ENCODE data around the gene TLE2. TPM values are rescaled to one million over a fixed set of nuclear protein-coding genes. Genes with fewer than 3 reads are reported as not detected.
"Not testable (repeated sequence)": the region's sequence is repeated elsewhere in the genome, so short reads cannot be mapped to it uniquely, and the experiment has no call there.

TLE2 gene
- total and polyA plus RNA-seq, 2 donors from 2014 or later, result 28.2 to 76.6 TPM

DNA sequence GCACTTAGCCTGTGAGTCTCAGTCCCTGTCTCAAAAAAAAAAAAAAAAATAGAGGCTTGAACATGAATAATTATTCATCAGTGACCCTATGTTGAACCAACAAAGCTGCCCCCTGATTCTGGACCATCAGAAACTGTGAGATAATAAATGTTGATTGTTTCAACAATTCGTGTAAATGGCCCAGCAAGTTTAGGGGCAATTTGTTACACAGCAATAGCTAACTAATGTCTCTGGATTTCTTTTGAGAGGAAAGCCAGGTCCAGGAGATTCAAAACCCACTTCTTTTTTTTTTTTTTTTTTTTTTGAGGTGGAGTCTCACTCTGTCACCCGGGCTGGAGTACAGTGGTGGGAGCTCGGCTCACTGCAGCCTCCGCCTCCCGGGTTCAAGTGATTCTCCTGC, 64.2 kb downstream of the TLE2 start:
- Histone ChIP-seq H3K4me1 (ENCODE audit: control insufficient read depth in 2 of 3, insufficient read depth in 2 of 3, low read depth in 1 of 3, low read length in 3 of 3) (peaks cover 0 to 5% (median 0%) of the 10 kb centered on the region in 3 donors), H3K27ac (ENCODE audit: low read depth in 2 of 2, low read length in 2 of 2) (no peak overlapping the region), H3K9ac (ENCODE audit: low read length in 3 of 3) (no peak overlapping the region), H3K27me3 (ENCODE audit: control insufficient read depth, insufficient read depth, low read length) (no peaks in the 10 kb centered on the region), H3K9me3 (ENCODE audit: control insufficient read depth in 2 of 3, insufficient read depth in 1 of 3, low read length in 3 of 3) (no peaks in the 10 kb centered on the region), H3K36me3 (ENCODE audit: control insufficient read depth in 2 of 3, insufficient read depth in 3 of 3, low read length in 3 of 3) (no peaks in the 10 kb centered on the region), H3K4me3 (ENCODE audit: low read length in 3 of 3) (no peak overlapping the region)
- no peak for TF ChIP-seq CTCF (IDR thresholded peaks at IDR 0.05; ENCODE audit: borderline replicate concordance, extremely low read depth, insufficient read depth)
- intact Hi-C loops (cut with DNase I), result loop anchor here (10.0 kb wide), 1 partner anchor 140 kb away; no protein-coding TSS in a partner anchor
- DNase-seq (no peak), FAIRE-seq (no peak)

DNA sequence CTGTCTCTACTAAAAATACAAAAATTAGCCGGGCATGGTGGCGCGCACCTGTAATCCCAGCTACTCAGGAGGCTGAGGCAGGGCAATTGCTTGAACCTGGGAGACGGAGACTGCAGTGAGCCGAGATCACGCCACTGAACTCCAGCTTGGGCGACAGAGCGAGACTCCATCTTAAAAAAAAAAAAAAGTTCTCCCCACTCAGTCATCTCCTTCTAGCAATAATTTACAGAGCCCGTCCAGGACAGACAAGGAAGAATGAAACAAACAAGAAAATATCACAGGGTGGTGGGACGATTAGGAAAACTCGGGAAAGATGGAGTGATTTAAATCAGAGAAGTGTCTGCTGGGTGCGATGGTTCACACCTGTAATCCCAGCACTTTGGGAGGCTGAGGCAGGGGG, 65.4 kb downstream of the TLE2 start:
- FAIRE-seq; H3K4me3 ChIP-seq (ENCODE audit: low read length in 3 of 3); H3K9ac ChIP-seq (ENCODE audit: low read length in 3 of 3); H3K4me1 ChIP-seq (ENCODE audit: control insufficient read depth in 2 of 3, insufficient read depth in 2 of 3, low read depth in 1 of 3, low read length in 3 of 3); H3K9me3 ChIP-seq (ENCODE audit: control insufficient read depth in 2 of 3, insufficient read depth in 1 of 3, low read length in 3 of 3); H3K36me3 ChIP-seq (ENCODE audit: control insufficient read depth in 2 of 3, insufficient read depth in 3 of 3, low read length in 3 of 3); H3K27me3 ChIP-seq (ENCODE audit: control insufficient read depth, insufficient read depth, low read length); H3K27ac ChIP-seq (ENCODE audit: low read depth in 2 of 2, low read length in 2 of 2): not testable (repeated sequence)
- peak in 1 of 5 donors; percentile 38 for DNase-seq
- intact Hi-C loops (cut with DNase I), result loop anchor here (10.0 kb wide), 1 partner anchor 141 kb away; no protein-coding TSS in a partner anchor

DNA sequence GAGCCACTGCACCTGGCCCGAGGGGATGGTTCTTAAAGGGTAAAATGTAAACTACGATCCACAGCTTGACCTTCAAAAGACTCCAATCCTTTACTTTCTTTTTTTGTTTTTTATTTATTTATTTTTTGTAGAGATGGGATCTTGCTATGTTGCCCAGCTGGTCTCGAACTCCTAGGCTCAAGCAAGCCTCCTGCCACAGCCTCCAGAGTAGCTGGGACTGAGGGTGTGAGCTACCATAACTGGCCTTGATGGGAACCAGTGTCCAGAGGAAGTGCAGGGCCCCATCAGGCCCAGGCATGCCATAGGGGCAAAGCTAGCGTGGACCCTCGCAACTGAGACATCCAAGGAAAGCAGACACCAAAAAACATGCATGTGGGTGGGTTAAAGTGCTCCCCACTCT, 66.0 kb downstream of the TLE2 start:
- no peaks in the 10 kb centered on the region for H3K4me1 ChIP-seq (ENCODE audit: control insufficient read depth in 2 of 3, insufficient read depth in 2 of 3, low read depth in 1 of 3, low read length in 3 of 3)
- H3K27ac ChIP-seq (ENCODE audit: low read depth in 2 of 2, low read length in 2 of 2), result no peak overlapping the region
- FAIRE-seq (no peak), DNase-seq (no peak)
- no peaks in the 10 kb centered on the region for H3K27me3 ChIP-seq (ENCODE audit: control insufficient read depth, insufficient read depth, low read length)
- no peaks in the 10 kb centered on the region for H3K9me3 ChIP-seq (ENCODE audit: control insufficient read depth in 2 of 3, insufficient read depth in 1 of 3, low read length in 3 of 3)
- TF ChIP-seq CTCF (IDR thresholded peaks at IDR 0.05; ENCODE audit: borderline replicate concordance, extremely low read depth, insufficient read depth), result no peak
- H3K9ac ChIP-seq (ENCODE audit: low read length in 3 of 3), result no peak overlapping the region
- intact Hi-C loops (cut with DNase I), result loop anchor here (10.0 kb wide), 1 partner anchor 142 kb away; no protein-coding TSS in a partner anchor
- no peaks in the 10 kb centered on the region for H3K36me3 ChIP-seq (ENCODE audit: control insufficient read depth in 2 of 3, insufficient read depth in 3 of 3, low read length in 3 of 3)
- H3K4me3 ChIP-seq (ENCODE audit: low read length in 3 of 3), result no peak overlapping the region

DNA sequence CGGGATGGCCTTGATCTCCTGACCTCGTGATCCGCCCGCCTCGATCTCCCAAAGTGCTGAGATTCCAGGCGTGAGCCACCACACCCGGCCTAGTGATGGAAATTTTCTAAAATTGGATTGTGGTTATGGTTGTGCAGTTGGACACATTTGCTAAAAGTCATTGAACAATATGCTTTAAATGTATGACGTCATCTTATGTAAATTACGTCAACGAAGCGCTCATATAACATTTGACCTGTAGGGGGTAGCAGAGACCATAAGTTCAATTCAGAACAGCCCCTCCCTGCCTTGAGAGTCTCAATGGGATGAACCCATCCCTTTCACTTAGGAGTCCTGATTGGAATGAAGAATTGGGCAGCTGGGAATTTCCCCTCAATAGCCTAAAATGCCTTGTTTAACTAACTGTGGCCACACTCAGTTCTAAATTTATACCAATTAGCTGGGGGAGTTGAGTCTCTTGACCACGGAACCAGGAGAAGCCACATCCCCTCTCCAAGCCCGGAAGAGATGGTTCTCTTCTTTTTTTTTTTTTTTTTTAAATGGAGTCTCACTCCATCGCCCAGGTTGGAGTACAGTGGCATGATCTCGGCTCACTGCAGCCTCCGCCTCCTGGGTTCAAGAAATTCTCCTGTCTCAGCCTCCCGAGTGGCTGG, 66.9 kb downstream of the TLE2 start:
- Histone ChIP-seq H3K9ac (ENCODE audit: low read length in 3 of 3) (peak overlapping the region in 2 of 3 donors; percentile 23 to 29), H3K27me3 (ENCODE audit: control insufficient read depth, insufficient read depth, low read length) (no peaks in the 10 kb centered on the region), H3K36me3 (ENCODE audit: control insufficient read depth in 2 of 3, insufficient read depth in 3 of 3, low read length in 3 of 3) (no peaks in the 10 kb centered on the region), H3K4me3 (ENCODE audit: low read length in 3 of 3) (peak overlapping the region in 1 of 3 donors; percentile 33), H3K9me3 (ENCODE audit: control insufficient read depth in 2 of 3, insufficient read depth in 1 of 3, low read length in 3 of 3) (no peaks in the 10 kb centered on the region), H3K27ac (ENCODE audit: low read depth in 2 of 2, low read length in 2 of 2) (no peak overlapping the region), H3K4me1 (ENCODE audit: control insufficient read depth in 2 of 3, insufficient read depth in 2 of 3, low read depth in 1 of 3, low read length in 3 of 3) (no peaks in the 10 kb centered on the region)
- DNase-seq, result peak in 4 of 5 donors; percentile 74 to 93 (median 84)
- peak; percentile 92 for FAIRE-seq
- TF ChIP-seq CTCF (IDR thresholded peaks at IDR 0.05; ENCODE audit: borderline replicate concordance, extremely low read depth, insufficient read depth), result peak; percentile 81
- intact Hi-C loops (cut with DNase I), result loop anchor here (10.0 kb wide), 1 partner anchor 143 kb away; no protein-coding TSS in a partner anchor
